ENCODE data around the gene PTPRN2.
"Not testable (repeated sequence)": the region's sequence is repeated elsewhere in the genome, so short reads cannot be mapped to it uniquely, and the experiment has no call there.

The PTPRN2 gene

GRCh38 chr7:157901816-157902610 is 685.6 kb downstream of the PTPRN2 start:
- DNase-seq, result not testable (repeated sequence)

- DNase-seq, result no peak
Observed at GRCh38 chr7:157901166-157901565, 686.5 kb downstream of the PTPRN2 start.

- DNase-seq, result no peak
Observed at GRCh38 chr7:157900556-157900955, 687.1 kb downstream of the PTPRN2 start.

GRCh38 chr7:157900011-157900410 is 687.6 kb downstream of the PTPRN2 start:
- DNase-seq, result no peak

- no peak for DNase-seq
Observed at GRCh38 chr7:157898802-157899505, 688.7 kb downstream of the PTPRN2 start.

GRCh38 chr7:157898261-157898660 is 689.4 kb downstream of the PTPRN2 start:
- DNase-seq, result no peak

- DNase-seq, result no peak
Observed at GRCh38 chr7:157897681-157898080, 689.9 kb downstream of the PTPRN2 start.

GRCh38 chr7:157896774-157897555 is 690.7 kb downstream of the PTPRN2 start:
- DNase-seq, result no peak

- DNase-seq, result not testable (repeated sequence)
Observed at GRCh38 chr7:157896376-157896675, 691.3 kb downstream of the PTPRN2 start.

- no peak for DNase-seq
Observed at GRCh38 chr7:157895520-157896375, 691.9 kb downstream of the PTPRN2 start.

- DNase-seq, result not testable (repeated sequence)
Observed at GRCh38 chr7:157895098-157895497, 692.5 kb downstream of the PTPRN2 start.

GRCh38 chr7:157893535-157894044 is 694.0 kb downstream of the PTPRN2 start:
- DNase-seq, result no peak

- no peak for DNase-seq
Observed at GRCh38 chr7:157892751-157893523, 694.7 kb downstream of the PTPRN2 start.

GRCh38 chr7:157890921-157891401 is 696.7 kb downstream of the PTPRN2 start:
- DNase-seq, result no peak

- DNase-seq, result no peak
Observed at GRCh38 chr7:157889480-157889879, 698.1 kb downstream of the PTPRN2 start.

GRCh38 chr7:157888579-157888978 is 699.0 kb downstream of the PTPRN2 start:
- no peak for DNase-seq

GRCh38 chr7:157887400-157887799 is 700.2 kb downstream of the PTPRN2 start:
- DNase-seq, result no peak

- no peak for DNase-seq
Observed at GRCh38 chr7:157886711-157887110, 700.9 kb downstream of the PTPRN2 start.

- DNase-seq, result no peak
Observed at GRCh38 chr7:157886266-157886665, 701.4 kb downstream of the PTPRN2 start.

- no peak for DNase-seq
Observed at GRCh38 chr7:157885140-157885539, 702.5 kb downstream of the PTPRN2 start.

GRCh38 chr7:157884461-157885062 is 703.1 kb downstream of the PTPRN2 start:
- no peak for DNase-seq

Measured in activated CD4-positive, alpha-beta T cell treated with anti-CD3 and anti-CD28 coated beads, Interleukin-2, Interleukin-6, amounts not matched to agents 100 ng/mL and 50 ng/mL, durations not matched to agents 16 hours and 8 hours (primary cell).